Spinal cord (tissue), 10 donors: ENCODE data around the gene PLCL1. TPM values are rescaled to one million over a fixed set of nuclear protein-coding genes. Genes with fewer than 3 reads are reported as not detected.

Experiments
- DNase-seq, 6 donors: peaks; one replicate each; pipeline versions ENCODE4 v3.0.0 to v3.0.0-alpha.2; 2013 to 2015; ENCODE audit warnings: low spot score in 6 of 6, low read depth in 4 of 6
- H3K27ac ChIP-seq: one replicate; pipeline ENCODE4 v1.5.1; 2013; ENCODE audit warnings: low read depth, low read length, control low read depth
- H3K27me3 ChIP-seq: one replicate; pipeline ENCODE4 v1.6.1; 2013; ENCODE audit warnings: low read length; ENCODE audit not compliant: control insufficient read depth, insufficient read depth
- H3K36me3 ChIP-seq: one replicate; pipeline ENCODE4 v1.6.1; 2013; ENCODE audit warnings: low read length; ENCODE audit not compliant: control insufficient read depth, insufficient read depth
- H3K4me1 ChIP-seq: one replicate; pipeline ENCODE4 v1.6.1; 2013; ENCODE audit warnings: low read length; ENCODE audit not compliant: control insufficient read depth, insufficient read depth
- H3K4me3 ChIP-seq: one replicate; pipeline ENCODE4 v1.5.1; 2013; ENCODE audit warnings: low read depth, low read length, control low read depth
- H3K9me3 ChIP-seq: one replicate; pipeline ENCODE4 v1.6.1; 2013; ENCODE audit warnings: low read length; ENCODE audit not compliant: control insufficient read depth, insufficient read depth
- WGBS: methylation state at CpG from one replicate; pipeline ENCODE4 v1.1.5; 2013; ENCODE audit warnings: missing lambda C conversion rate; ENCODE audit not compliant: insufficient coverage; 5-methylcytosine and 5-hydroxymethylcytosine counted together
- polyA plus RNA-seq, 2 donors: library from polyadenylated mRNA; unstranded; fragments of 120-200 nt; gene quantifications; one replicate each; pipeline ENCODE4 v1.2.1, GENCODE V29; 2013; ENCODE audit not compliant: insufficient read length in 2 of 2
- total RNA-seq, 2 donors: library from RNA; depleted of rRNA in 1 of 2; stranded (reverse); fragments of 120-200 nt in 1 of 2; fragments of >200 nt in 1 of 2; gene quantifications; one replicate each; pipeline versions ENCODE4 v1.2.3 to v1.2.4, GENCODE V29; 2013 to 2014
- donor health status: healthy.

Gene PLCL1
- total and polyA plus RNA-seq, 4 donors = 9.5 to 22.0 (median 13.5) TPM

- WGBS = 6% methylated on average over 7 of the region's 11 CpGs
- H3K9me3 ChIP-seq = no peaks in the 10 kb centered on the region
- peak overlapping the region; percentile 59 for H3K4me3 ChIP-seq
- no peaks in the 10 kb centered on the region for H3K36me3 ChIP-seq
- H3K27me3 ChIP-seq = no peaks in the 10 kb centered on the region
- H3K4me1 ChIP-seq = peaks cover 8% of the 10 kb centered on the region
- H3K27ac ChIP-seq = no peak overlapping the region
- DNase-seq = peak in 1 of 6 donors; percentile 30
These were observed 1.6 kb downstream of the PLCL1 start for GRCh38 chr2:197805715-197806633.

GRCh38 chr2:197809064-197809463, 4.7 kb downstream of the PLCL1 start:
- Histone ChIP-seq H3K27me3 (no peaks in the 10 kb centered on the region), H3K27ac (no peak overlapping the region), H3K4me1 (peaks cover 6% of the 10 kb centered on the region), H3K9me3 (no peaks in the 10 kb centered on the region), H3K36me3 (no peaks in the 10 kb centered on the region), H3K4me3 (no peak overlapping the region)
- WGBS = no CpG with 5 or more reads among the region's 5 CpGs
- no peak for DNase-seq

GRCh38 chr2:197810016-197810415, 5.6 kb downstream of the PLCL1 start:
- Histone ChIP-seq H3K27me3 (no peaks in the 10 kb centered on the region), H3K36me3 (no peaks in the 10 kb centered on the region), H3K4me3 (no peak overlapping the region), H3K27ac (no peak overlapping the region), H3K4me1 (peaks cover 3% of the 10 kb centered on the region), H3K9me3 (no peaks in the 10 kb centered on the region)
- 82% methylated on average over 2 of the region's 3 CpGs for WGBS
- DNase-seq = no peak

- Histone ChIP-seq H3K36me3 (no peaks in the 10 kb centered on the region), H3K9me3 (no peaks in the 10 kb centered on the region), H3K4me1 (no peaks in the 10 kb centered on the region), H3K27ac (no peak overlapping the region), H3K4me3 (no peak overlapping the region), H3K27me3 (no peaks in the 10 kb centered on the region)
- no peak for DNase-seq
- 40% methylated on average over 1 of the region's 3 CpGs for WGBS
These were observed 6.1 kb downstream of the PLCL1 start for GRCh38 chr2:197810491-197810890.

- Histone ChIP-seq H3K9me3 (no peaks in the 10 kb centered on the region), H3K36me3 (no peaks in the 10 kb centered on the region), H3K4me3 (no peak overlapping the region), H3K4me1 (no peaks in the 10 kb centered on the region), H3K27me3 (no peaks in the 10 kb centered on the region), H3K27ac (no peak overlapping the region)
- no CpG with 5 or more reads among the region's 3 CpGs for WGBS
- DNase-seq = no peak
These were observed 8.8 kb downstream of the PLCL1 start for GRCh38 chr2:197813093-197813787.

- WGBS = 100% methylated on average over 1 of the region's 2 CpGs
- H3K4me1 ChIP-seq = no peaks in the 10 kb centered on the region
- no peak overlapping the region for H3K4me3 ChIP-seq
- H3K9me3 ChIP-seq = no peaks in the 10 kb centered on the region
- H3K27me3 ChIP-seq = no peaks in the 10 kb centered on the region
- no peak overlapping the region for H3K27ac ChIP-seq
- no peaks in the 10 kb centered on the region for H3K36me3 ChIP-seq
- DNase-seq = no peak
These were observed 10.1 kb downstream of the PLCL1 start for GRCh38 chr2:197814526-197814925.

- Histone ChIP-seq H3K27me3 (no peaks in the 10 kb centered on the region), H3K4me1 (no peaks in the 10 kb centered on the region), H3K27ac (no peak overlapping the region), H3K36me3 (no peaks in the 10 kb centered on the region), H3K9me3 (no peaks in the 10 kb centered on the region), H3K4me3 (no peak overlapping the region)
- WGBS = 100% methylated on average over 1 of the region's 2 CpGs
- no peak for DNase-seq
These were observed 17.3 kb downstream of the PLCL1 start for GRCh38 chr2:197821550-197822289.

- Histone ChIP-seq H3K36me3 (no peaks in the 10 kb centered on the region), H3K27me3 (no peaks in the 10 kb centered on the region), H3K9me3 (no peaks in the 10 kb centered on the region), H3K27ac (no peak overlapping the region), H3K4me1 (no peaks in the 10 kb centered on the region), H3K4me3 (no peak overlapping the region)
- no CpG with 5 or more reads among the region's 2 CpGs for WGBS
- DNase-seq = no peak
These were observed 17.9 kb downstream of the PLCL1 start for GRCh38 chr2:197822333-197822732.

GRCh38 chr2:197827618-197828017, 23.2 kb downstream of the PLCL1 start:
- WGBS = no CpG with 5 or more reads among the region's 2 CpGs
- no peak for DNase-seq
- no peaks in the 10 kb centered on the region for H3K4me1 ChIP-seq
- H3K27me3 ChIP-seq = no peaks in the 10 kb centered on the region
- no peaks in the 10 kb centered on the region for H3K9me3 ChIP-seq
- no peak overlapping the region for H3K27ac ChIP-seq
- H3K4me3 ChIP-seq = no peak overlapping the region
- H3K36me3 ChIP-seq = no peaks in the 10 kb centered on the region
